D721Med (cell line): ENCODE measurements around the gene UBE4B.
"Not testable (repeated sequence)": the region's sequence is repeated elsewhere in the genome, so short reads cannot be mapped to it uniquely, and the experiment has no call there.

Experiments
- DNase-seq: peaks from one replicate; pipeline ENCODE4 v3.0.0; 2011; ENCODE audit warnings: low spot score; ENCODE audit not compliant: insufficient read length
- FAIRE-seq: peaks from 2 replicates; lab custom pipeline; 2011; peaks lifted over from hg19 to GRCh38; lab: Jason Lieb, UNC
- CTCF ChIP-seq: IDR thresholded peaks from 2 replicates; pipeline ENCODE4 v1.5.1; 2012; ENCODE audit warnings: mild to moderate bottlenecking, control low read depth; ENCODE audit not compliant: insufficient read depth; ENCODE audit errors: missing control alignments

The UBE4B gene

GRCh38 chr1:10022656-10023055, 10.1 kb upstream of the UBE4B start:
- DNase-seq (no peak), FAIRE-seq (no peak)
- no peak for TF ChIP-seq CTCF

- FAIRE-seq (no peak), DNase-seq (no peak)
- no peak for TF ChIP-seq CTCF
Observed at GRCh38 chr1:10025354-10025753, 7.4 kb upstream of the UBE4B start.

- DNase-seq (no peak), FAIRE-seq (no peak)
- TF ChIP-seq CTCF, result no peak
Observed at GRCh38 chr1:10027027-10027426, 5.7 kb upstream of the UBE4B start.

- FAIRE-seq, result not testable (repeated sequence)
Observed at GRCh38 chr1:10028956-10029500, 3.7 kb upstream of the UBE4B start.

GRCh38 chr1:10031461-10031860, 1.3 kb upstream of the UBE4B start:
- TF ChIP-seq CTCF, result no peak
- no peak for FAIRE-seq
- no peak for DNase-seq

More at GRCh38 chr1:10028956-10029500, 3.7 kb upstream of the UBE4B start:
- DNase-seq, result not testable (repeated sequence)

- TF ChIP-seq CTCF, result no peak
- FAIRE-seq, result no peak
- DNase-seq, result no peak
Observed at GRCh38 chr1:10033359-10033845, 644 bp downstream of the UBE4B start.

GRCh38 chr1:10042746-10043145, 10.0 kb downstream of the UBE4B start:
- no peak for DNase-seq
- TF ChIP-seq CTCF, result no peak
- FAIRE-seq, result no peak
